HG03060 (cell line): ENCODE measurements around the gene LAMA2.

Source experiments
- ATAC-seq: cut with Tn5 transposase; IDR thresholded peaks from one replicate; pipeline ENCODE4 v1.9.1; 2021; ENCODE audit warnings: low read depth, moderate number of reproducible peaks; ENCODE audit not compliant: unreplicated experiment

The LAMA2 gene

DNA sequence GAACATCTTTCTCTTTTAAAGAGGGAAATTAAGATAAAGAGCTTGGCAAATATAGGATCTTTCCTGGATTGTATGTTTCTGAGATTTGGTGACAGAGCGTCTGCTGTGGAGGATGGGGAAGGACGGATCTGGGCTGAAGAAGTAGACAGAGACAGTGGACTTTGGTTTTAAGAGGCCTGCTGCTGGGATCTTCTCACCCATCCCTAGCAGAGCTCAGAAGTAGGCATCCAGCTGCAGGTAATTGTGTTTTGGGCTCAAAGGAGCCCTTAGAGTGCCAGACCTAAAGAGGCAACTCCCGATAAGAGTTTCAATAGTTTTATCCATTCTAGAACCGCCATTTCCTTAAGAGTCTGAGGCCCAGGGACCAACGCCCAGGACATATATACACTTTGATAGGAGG is 20.8 kb downstream of the LAMA2 start:
- ATAC-seq, result no peak

DNA sequence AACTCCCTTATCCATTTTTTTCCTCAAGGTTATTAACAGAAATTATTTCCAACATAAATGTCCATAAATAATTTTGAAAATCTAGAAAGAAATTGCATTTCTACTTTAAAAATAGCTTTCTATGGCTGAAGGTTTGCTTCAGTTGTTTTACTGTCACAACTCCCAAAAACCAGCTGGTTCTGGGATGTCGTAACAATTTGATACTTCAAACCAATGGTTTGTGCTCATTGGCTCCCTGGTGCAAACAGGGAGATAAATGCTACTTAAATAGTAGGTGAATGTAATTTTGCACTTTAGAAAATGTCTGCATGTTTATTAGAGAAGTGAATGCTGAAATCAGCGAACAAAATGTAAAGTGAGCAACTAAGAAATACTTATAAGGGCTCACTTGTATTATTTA is 31.1 kb downstream of the LAMA2 start:
- ATAC-seq, result no peak

DNA sequence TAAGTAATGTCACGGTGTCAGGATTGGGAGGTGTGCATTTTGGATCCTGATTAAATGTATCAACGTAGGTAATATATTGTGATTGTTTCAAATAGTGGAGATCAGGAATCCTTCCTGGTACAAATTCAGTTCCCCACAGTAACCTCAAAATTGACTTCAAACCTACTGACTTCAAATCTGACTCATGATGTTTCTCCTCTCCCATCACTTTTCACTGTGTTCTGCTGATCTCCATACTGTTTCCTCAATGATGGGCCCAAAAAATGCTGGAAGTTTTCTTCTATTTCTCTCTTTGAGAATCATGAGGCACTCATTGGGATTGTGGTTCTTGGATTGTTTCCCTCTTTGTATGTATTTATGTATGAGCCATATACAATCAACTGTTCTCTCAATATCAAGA is 35.9 kb downstream of the LAMA2 start:
- ATAC-seq, result no peak

DNA sequence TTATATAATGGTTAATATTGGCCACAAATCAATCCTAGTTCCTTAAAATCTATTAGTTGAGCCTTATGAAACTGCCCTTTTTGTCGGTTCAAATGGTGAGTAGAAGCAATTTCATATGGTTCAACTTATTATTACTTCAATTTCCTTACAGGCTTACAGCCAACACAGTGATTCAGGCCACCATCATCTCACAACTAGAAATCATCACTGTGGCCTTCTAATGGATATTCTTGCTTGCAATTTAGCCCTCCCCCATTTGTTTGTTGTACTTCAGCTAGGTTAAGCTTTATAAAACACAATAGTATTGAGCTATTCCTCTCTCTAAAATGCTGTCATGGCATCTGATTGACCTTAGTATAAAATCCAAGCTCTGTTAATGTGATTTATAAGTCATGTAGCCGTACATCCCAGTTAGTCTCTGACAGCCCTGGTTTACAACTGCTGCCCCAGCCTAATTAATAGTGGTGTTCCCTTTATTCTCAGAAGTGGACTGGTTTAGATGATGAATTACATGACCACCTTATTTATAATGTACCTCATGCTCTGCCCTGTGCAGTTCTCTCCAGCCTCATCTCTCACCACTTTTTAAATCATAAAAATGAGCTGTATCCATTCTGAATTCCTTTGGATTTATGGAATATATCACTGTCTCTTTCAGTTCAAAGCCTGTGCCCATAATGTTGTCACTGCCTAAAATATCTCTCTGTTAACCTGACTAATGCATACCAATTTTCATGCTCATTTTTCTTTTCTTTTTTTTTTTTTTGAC is 36.7 kb downstream of the LAMA2 start:
- no peak for ATAC-seq

DNA sequence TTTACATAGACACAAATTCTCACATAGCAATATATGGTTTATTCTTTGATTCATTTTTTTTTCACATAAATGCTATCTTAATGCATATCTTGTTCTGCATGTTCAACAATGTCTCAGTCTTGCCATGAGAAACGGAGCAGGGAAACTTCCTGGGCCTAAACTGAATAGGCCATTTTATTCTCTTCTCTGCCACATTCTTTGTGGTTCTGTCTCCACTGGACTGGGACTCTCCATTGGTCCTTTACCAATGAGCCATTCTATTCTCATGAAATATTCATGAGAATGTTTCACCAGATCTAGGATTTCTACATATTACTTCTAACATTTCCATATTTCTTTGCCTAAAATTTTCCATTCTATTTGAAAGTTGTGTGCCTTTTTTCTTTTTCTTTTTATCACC is 42.8 kb downstream of the LAMA2 start:
- no peak for ATAC-seq

DNA sequence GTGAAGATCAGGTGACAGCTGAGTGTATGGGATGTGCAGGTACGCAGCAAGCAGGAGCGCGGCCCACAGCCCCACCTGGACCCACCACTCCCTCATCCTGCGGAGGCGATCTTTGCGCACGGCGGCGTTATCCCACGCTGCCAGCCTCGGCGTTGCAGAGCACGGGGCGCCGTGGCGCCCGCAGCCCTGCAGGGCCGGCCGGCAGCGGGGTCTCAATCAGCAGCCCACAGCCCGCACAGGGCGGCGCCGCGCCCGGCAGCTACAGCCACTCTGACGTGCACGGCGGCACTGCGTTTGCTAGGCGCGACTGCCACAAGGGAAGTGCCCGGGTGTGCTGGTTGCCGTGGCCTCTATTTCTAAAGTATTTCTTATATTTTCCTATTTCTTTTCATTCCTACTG is 46.9 kb downstream of the LAMA2 start:
- ATAC-seq, result no peak

DNA sequence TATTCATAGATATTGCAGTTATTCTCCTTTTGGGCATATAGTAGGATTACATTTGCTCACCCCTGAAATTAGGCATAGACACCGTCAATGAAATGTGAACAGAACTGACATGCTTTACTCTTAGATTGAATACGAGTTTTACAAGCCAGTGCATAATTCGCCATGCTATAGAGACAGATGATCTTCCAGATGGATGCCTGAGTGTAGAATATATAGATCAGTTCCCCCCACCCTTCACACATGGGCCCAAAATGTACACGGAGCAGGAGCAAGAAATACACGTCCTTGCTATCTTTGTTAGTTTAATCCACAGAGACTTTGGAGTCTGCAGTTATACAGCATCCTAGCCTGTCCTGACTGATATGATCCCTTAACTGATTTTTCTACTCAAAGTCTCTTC is 47.4 kb downstream of the LAMA2 start:
- ATAC-seq, result no peak

DNA sequence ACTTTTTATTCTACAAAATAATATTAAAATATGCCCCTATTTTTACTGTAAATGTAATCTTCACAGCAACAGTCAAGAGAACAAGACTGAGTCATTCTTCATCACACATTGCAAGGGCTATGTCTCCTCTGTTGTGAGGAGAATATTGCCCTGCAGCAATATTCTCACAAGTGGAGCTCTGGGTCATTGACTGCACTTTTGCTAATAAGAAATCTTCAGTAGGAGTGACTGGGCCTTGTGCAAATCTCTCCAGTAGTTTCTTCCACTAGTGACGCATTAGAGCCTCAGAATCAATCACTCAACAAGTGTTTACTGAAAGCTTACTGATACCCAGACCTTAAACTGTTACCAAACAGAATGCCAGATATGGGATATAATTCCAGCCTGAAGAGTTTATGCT is 49.1 kb downstream of the LAMA2 start:
- ATAC-seq, result no peak

DNA sequence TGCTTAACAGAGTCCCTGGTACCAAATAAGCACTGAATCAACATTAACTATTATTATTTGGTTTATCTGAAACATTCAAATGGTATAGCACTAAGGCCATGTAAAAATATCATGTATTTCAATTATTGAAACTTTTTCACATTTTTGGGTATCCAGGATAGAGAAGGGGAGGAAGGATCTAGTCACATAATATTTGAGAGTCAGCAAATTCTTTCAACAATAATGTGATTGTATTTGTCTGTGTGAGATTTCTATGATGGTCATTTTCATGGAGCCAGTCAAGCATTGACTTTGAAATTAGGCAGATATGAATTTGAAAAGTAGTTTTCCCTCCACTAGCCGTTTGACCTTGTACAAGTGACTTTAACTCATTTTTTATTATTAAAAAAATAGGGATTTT is 67.9 kb downstream of the LAMA2 start:
- ATAC-seq, result no peak

DNA sequence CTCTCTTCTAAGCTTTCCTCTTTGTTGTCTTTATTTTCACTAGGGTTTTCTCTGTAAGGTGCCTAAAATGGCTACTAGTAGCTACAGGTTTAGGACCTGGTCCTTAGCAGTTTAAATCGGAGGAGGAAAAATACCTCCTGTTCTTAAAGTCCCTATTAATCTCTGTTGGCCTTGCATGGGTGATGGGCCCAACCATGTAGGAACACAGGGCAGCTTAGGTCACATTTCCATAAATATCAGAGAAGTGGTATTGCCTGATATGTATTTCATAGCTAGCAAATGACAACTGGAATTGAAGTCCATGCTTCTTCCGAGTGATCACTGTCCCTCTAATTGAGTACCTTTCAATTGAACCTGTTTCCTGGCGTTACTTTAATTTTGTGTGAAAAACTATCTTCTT is 70.0 kb downstream of the LAMA2 start:
- no peak for ATAC-seq

DNA sequence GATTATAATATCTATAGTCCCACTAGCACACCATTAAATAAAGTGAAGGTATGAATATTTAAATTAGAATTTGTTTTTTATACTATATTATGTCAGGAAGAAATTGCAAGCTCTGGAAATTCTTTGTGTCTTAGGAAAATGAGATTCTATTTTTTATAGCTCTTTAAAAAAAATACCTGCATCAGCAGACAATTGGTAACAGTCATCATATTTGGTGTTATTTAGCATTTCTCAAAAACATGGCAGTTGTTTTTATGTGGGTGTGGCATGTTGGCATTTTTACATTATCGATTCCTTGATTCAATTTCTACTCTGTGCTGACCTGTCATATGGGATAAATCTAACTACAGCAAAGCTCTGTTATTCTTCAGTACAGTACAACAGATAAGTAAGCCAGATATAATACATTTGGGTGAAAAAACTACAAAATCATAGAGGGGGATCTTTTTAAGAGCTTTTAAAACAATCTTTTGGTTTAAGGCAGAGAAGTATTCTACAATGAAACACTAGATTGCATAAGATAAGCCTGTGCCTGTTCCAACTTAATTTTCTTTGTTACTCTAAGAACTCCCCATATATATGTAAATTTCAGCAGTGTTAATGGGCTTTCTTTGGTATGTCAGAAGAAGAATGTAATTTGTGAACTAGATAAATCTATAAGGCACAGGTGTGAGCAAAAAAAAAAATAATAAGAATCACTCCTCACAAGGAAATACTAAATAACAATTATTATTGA is 71.5 kb downstream of the LAMA2 start:
- ATAC-seq, result no peak

DNA sequence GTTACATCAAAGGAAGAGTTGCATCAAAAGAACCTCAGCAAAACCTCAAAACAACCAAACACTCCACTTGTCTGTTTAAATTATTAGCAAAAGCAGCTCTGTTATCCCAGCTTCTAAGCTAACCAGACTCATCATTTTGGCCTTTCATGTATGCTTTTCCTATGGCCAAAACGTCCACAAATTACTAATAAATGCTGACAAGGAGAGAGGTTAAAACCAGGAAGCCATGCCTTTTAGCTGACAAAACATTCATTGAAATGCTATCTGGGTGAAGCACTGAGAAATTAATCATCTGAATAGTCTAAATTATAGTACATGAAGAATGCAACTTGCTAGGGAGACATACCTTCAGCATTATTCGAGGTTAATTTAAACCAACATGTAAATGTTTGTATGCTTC is 80.6 kb downstream of the LAMA2 start:
- ATAC-seq, result no peak

DNA sequence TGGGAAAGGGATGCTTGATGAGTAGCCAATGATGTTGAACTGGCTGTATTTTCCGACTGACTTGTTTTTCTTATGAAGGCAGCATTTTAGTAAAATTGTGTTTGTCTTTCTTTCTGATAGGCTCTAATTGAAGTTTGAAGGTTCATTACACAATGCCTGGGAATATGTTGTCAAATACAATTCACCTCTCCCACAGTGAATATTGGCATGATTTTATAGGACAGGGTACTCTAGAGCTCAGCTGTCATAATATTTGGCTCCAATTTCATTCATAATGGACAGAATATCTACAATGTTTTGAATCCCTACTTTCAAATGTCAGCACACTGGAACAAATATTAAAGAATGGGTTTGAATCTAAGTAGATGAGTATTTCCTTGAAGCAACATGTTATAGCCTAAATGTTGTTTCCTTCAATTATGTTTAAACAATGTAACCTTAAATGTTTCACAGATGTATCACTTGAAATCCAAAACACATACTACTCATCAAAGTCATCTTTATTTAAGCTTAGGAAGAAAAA is 81.4 kb downstream of the LAMA2 start:
- no peak for ATAC-seq

DNA sequence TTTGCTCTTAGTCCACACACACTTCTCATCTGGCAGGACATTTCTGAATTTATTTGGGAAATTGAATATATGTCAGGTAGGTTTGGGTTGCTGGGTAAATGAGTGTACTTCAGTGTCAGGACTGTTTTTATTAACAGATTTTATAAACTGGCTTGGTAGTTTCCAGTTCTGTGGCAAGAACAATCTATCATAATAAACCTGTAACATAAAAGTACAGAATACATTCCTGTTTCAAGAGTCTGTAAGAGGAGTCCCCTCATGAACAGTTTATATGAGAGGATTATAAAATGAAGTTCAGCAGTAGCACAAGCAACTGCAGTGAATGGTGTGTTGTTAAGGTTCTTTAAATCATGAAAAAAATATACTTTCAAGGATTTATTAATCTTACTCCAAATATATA is 81.8 kb downstream of the LAMA2 start:
- ATAC-seq, result no peak

DNA sequence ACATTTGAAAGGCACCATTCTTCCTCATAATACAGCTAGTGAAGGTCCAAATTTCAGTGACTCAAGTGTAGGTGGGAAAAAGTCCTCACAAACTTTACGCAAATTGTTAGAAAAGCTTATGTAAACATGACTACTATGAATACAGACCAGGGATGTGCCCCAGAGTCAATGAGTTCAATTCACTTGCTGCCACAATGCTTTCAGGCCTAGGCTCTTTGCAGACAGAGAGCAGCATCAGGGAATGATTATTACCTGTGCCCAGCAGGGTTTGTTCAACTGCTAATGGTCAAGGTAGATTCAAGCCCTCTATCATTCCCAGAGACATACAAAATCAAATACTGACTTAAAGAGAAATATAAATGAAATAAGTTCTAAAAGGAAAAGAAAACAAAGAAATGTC is 84.0 kb downstream of the LAMA2 start:
- no peak for ATAC-seq

DNA sequence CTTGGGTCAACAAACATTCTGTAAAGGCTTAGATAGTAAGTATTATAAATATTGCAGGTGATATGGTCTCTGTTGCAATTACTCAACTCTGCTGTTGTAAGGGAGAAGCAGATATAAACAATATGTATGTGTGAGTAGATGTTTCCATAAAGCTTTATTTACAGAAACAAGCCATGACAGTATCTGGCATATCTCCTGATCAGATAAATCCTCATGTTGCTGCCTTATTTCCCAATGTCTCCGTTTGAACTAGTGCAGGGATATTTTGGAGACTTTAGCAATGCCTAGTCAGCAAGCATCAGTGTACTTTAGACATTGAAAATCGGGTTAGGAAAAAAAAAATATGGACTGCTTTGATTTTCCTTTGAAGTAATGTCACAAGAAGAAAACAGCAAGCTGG is 96.1 kb downstream of the LAMA2 start:
- no peak for ATAC-seq

DNA sequence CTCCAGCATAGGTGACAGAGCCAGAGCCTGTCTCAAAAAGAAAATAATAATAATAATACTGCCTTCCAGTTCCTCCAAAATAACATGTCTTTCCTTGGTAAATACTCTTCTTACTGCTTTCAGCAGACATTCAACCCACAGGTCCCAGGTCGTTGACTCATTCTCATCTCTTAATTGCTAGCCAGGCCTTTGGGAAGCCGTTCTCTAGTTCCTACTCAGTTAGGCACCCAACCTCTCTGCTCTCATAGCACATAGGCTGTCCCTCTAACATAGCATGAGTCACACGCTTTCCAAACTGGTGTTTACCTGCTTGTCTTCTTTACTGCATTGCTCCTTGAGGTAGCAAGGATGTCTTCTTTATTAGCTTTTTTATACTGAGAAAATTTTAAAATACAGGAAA is 98.8 kb downstream of the LAMA2 start:
- no peak for ATAC-seq

DNA sequence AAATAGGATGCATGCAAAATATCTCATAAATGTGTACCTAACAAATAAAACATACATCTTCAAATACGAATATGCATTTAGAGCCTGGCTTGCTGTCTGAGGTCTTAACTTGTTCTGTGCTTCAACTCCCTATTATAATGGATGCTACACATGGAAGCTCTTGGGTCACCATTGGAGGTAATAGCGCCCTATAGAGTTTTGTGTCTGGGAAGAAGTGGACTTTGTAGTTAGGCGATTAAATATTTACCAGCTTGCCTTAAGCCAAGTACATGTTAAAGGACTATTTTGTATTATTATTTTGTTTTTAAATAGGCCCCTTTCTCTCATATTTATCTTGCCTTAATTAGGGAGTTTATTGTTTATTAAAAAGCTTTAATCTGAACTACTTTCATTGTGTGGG is 107.4 kb downstream of the LAMA2 start:
- no peak for ATAC-seq

DNA sequence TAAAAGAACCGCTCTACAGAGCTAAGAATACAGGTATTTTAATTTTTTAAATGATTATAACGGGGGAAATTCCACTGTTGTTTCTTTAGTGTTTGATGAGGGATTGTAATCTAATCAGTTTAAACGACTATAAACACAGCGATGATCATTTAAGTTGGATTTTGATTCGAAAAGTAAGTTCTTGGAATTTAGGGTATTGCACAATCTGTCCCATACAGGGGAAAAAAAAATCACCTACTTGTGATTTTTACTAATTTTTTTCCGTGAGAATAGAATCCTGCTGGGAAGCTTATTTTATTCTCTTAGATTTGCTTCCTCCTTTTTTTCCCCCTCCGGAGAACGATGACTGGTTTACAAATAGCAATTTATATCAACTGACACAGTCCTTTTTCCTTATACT is 108.0 kb downstream of the LAMA2 start:
- ATAC-seq, result no peak

DNA sequence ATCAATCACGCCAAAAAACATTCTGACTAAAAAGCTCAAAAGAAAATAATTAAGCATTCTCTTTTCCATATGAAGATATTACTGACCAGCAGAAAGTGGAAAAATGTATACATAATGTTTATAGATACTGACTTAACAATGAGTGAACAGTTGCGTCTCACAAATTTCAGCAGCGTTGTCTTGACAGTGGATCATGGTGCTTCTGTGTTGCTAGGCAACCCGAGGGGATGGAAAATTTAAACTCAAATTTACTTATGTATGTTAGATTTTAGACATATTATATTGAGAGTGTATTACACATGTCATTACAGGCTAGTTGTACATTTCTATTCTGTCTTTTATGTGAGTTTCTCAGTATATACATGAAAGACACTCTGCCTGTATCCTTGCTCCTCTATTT is 110.2 kb downstream of the LAMA2 start:
- ATAC-seq, result no peak

DNA sequence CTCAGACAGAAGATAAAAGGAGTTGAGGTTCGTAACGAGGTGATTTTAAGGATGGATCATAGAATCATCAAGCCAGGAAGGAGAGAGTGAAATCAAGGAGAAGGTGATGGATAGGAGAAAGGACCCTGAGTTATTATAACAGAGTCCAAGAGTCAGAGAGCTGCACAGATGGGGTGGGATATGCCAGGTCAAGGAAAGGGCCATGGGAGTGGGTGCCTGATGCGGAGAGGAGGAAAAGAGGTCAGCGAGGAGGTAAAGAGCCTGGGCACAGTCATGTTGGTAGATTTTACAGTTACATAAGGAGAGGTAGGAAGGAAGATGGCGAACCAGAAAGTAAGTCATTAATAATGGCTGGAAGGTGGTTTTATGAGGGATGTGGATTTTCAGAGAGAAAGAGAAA is 114.9 kb downstream of the LAMA2 start:
- no peak for ATAC-seq
